Activated CD4-positive, alpha-beta T cell treated with anti-CD3 and anti-CD28 coated beads, Interleukin-2, amount 50 U/mL, for 1 hour (primary cell): ENCODE results near the gene RBBP8NL.

Experiments
- DNase-seq: peaks from one replicate; pipeline ENCODE4 v3.0.0-alpha.2; 2020

Gene RBBP8NL

GRCh38 chr20:62418709-62419487, 8.4 kb downstream of the RBBP8NL start:
- no peak for DNase-seq

- DNase-seq: no peak
These were observed 9.2 kb downstream of the RBBP8NL start for GRCh38 chr20:62417981-62418708.

GRCh38 chr20:62416651-62417637, 10.4 kb downstream of the RBBP8NL start:
- DNase-seq: no peak

GRCh38 chr20:62415354-62416111, 11.8 kb downstream of the RBBP8NL start:
- no peak for DNase-seq

GRCh38 chr20:62413896-62414481, 13.3 kb downstream of the RBBP8NL start:
- DNase-seq: no peak

- DNase-seq: no peak
These were observed 14.2 kb downstream of the RBBP8NL start for GRCh38 chr20:62413025-62413570.

- DNase-seq: no peak
These were observed 14.9 kb downstream of the RBBP8NL start for GRCh38 chr20:62412194-62413024.

GRCh38 chr20:62411479-62412193, 15.7 kb downstream of the RBBP8NL start:
- DNase-seq: no peak

GRCh38 chr20:62410746-62411478, 16.4 kb downstream of the RBBP8NL start:
- DNase-seq: no peak

GRCh38 chr20:62409931-62410745, 17.2 kb downstream of the RBBP8NL start:
- DNase-seq: peak; percentile 35

- DNase-seq: no peak
These were observed 18.1 kb downstream of the RBBP8NL start for GRCh38 chr20:62409086-62409853.

GRCh38 chr20:62408640-62409039, 18.7 kb downstream of the RBBP8NL start:
- no peak for DNase-seq

- no peak for DNase-seq
These were observed 19.3 kb downstream of the RBBP8NL start for GRCh38 chr20:62408055-62408454.

GRCh38 chr20:62407221-62407992, 19.9 kb downstream of the RBBP8NL start, which contains the start of gene CABLES2:
Gene CABLES2, minus strand, starts transcription at chr20:62407285. Its CDS starts 9 bp downstream, at chr20:62407276.
- DNase-seq: peak; percentile 87

GRCh38 chr20:62406635-62407176, 20.6 kb downstream of the RBBP8NL start:
- DNase-seq: no peak

GRCh38 chr20:62405981-62406513, 21.3 kb downstream of the RBBP8NL start:
- no peak for DNase-seq
